NCI-H2029 treated with DMSO at 0.1 percent for 48 hours (cell line): ENCODE measurements around the gene HAPSTR1.
"Not testable (repeated sequence)": the region's sequence is repeated elsewhere in the genome, so short reads cannot be mapped to it uniquely, and the experiment has no call there.

ENCODE experiments used
- DNase-seq: peaks from one replicate; lab custom pipeline; 2025; lab: John Stamatoyannopoulos, UW

HAPSTR1 gene

DNA sequence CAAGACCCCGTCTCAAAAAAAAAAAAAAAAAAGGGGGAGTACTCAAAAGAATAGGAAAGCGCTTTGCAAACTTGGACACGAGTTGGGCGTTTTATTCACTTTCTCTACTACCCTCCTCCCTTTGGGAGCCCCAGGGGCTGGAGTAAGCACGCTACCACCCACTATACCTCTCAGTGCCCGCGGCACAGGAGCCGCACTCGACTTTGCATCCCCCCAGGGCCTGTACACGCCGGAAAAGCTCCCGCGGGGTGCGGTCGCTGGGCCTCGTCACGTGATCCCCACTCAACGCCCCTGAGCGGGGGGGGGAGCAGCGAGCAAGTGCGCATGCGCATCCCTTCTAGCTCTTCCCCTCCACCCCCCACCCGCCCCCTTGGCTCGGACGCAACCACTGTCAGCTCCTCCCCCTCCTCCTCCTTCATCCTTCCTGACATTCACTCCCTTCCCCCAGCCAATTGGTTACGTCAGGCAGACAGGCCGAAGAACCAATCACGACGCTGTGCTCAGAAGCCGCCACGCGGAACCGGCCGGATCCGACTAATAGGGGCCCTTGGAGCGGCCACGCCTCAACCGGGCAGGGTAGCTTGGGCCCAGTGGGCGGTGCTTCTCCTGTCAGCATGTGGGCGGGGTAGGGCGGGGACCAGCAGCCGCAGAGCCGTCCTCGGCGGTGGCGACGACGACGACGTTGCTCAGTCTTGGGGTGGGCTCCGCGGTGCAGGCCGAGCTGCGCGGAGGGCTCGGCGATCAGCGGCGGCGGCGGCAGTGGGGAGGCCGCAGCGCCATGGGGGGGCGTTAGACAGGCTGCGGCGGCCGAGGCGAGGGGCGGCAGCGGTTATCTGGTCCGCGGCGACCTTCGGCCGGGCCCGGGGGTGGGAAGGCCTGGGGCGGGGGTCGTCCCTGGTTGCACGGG is at the start of gene HAPSTR1:
HAPSTR1 (plus strand) TSS at position 685 of the 907 bp plus-strand sequence. CDS start 401 bp downstream, outside the sequence.
- peak; percentile 97 for DNase-seq

- no peak for DNase-seq
Observed at GRCh38 chr16:9042533-9042932, 48.9 kb upstream of the HAPSTR1 start.

- no peak for DNase-seq
Observed at GRCh38 chr16:9042964-9043680, 48.3 kb upstream of the HAPSTR1 start.

- DNase-seq, result not testable (repeated sequence)
Observed at GRCh38 chr16:9045562-9045961, 45.9 kb upstream of the HAPSTR1 start.

DNA sequence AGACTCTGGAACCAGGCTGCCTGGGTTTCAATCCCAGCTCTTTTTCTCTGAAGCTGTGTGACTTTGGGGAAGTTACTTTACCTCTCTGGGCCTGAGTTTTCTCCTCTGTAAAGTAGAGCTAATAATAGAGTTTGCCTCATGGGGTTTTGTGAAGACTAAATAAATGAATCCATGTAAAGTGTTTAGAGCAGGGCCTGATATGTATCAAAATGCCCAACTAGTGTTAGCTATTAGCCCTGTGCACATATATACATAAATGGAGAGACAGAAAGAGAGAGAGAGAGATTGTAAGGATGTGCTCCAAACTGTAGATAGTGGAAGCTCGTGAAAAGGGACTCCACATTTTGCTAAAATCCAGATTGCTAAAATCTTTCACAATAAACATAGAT is 44.8 kb upstream of the HAPSTR1 start:
- DNase-seq, result no peak

- peak; percentile 64 for DNase-seq
Observed at GRCh38 chr16:9047689-9048301, 43.6 kb upstream of the HAPSTR1 start.

- DNase-seq, result no peak
Observed at GRCh38 chr16:9048302-9048700, 43.1 kb upstream of the HAPSTR1 start.

DNA sequence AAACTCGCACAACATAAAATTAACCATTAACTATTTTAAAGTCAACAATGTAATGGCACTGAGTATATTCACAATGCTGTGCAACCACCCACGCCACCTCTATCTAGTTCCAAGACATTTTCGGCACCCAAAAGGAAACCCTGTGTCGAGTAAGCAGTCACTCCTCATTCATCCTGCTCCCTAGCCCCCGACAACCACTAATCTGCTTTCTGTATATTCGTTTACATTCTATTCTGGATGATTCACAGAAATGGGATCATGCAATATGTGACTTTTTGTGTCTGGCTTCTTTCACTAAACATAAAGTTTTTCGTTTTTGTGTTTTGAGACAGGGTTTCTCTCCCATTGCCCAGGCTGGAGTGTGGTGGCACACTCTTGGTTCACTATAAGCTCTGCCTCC is 42.2 kb upstream of the HAPSTR1 start:
- DNase-seq, result no peak

DNA sequence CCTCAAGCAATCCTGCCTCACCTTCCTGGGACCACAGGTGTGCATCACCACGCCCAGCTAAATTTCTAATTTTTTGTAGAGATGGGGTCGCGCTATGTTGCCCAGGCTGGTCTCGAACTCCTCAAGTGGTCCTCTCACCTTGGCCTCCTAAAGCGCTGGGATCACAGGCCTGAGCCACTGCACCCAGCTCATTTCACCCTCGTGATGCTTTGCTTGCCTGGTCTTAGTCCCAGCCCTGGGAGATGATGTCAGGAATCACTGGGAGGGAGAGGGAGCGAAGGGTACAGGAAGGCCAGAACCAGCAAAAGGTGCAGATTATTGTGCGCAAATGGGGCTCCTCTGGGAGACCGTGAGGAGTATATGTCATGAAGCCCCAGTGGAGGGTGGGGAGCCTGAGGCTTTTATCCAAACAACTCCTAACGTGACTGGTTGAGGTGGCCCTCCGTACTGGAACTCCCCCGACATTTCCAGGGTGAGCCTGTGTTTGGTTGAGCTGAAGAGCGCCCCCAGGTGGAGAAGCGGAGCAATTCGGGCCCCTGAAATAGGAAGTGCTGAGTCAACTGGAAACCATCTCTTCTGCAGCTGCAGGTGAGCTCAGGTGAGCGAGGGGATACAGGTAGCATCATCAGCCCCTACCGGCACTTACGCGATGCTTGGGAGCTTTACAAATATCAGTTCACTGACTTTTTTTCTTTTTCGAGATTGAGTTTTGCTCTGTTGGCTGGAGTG is 41.2 kb upstream of the HAPSTR1 start:
- no peak for DNase-seq

DNA sequence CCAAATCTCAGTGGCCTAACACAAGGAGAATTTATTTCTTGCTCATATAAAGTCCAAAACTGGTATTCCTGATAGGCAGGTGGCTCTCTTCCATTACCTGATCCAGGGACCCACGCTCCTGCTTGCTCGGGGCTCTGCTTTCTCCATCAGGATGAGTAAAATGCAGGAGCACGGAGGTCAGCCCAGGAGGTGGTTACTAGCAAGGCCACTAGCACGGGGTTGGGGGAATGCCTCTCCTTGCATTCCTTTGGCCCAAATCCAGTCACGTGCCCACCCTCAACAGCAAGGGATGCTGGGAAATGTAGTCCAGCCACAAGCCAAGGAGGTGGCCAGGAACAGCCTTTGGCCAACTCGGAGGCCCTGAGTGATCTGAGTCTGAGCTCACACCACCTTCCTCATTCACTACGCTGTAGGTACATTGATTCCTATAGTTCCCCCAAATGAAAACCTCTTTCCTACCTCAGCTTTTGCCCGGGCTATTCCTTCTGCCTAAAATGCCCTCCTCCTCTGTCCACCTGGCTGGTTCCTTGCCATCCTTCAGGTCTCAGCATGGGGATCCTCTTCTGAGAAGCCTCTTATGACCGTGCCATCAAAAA is 38.3 kb upstream of the HAPSTR1 start:
- peak; percentile 9 for DNase-seq

- no peak for DNase-seq
Observed at GRCh38 chr16:9054460-9054859, 37.0 kb upstream of the HAPSTR1 start.

- DNase-seq, result no peak
Observed at GRCh38 chr16:9055115-9055514, 36.3 kb upstream of the HAPSTR1 start.

DNA sequence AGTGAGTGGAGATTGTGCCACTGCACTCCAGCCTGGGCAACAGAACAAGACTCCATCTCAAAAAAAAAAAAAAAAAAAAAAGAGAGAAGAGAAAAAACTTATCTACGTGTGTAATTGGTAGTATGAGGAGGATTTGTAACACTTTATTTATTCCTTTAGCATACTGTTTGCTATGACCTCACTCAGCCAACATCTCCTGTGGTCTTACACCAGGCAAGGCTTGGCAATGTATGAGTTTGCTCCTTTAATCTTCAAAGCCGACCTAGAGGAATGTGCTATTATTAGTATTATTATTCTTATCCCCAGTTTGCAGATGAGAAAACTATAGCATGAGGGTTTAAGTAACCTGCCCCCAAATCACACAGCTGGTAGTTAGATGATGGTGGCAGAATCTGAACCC is 35.8 kb upstream of the HAPSTR1 start:
- no peak for DNase-seq

GRCh38 chr16:9056061-9056460 is 35.4 kb upstream of the HAPSTR1 start:
- no peak for DNase-seq

DNA sequence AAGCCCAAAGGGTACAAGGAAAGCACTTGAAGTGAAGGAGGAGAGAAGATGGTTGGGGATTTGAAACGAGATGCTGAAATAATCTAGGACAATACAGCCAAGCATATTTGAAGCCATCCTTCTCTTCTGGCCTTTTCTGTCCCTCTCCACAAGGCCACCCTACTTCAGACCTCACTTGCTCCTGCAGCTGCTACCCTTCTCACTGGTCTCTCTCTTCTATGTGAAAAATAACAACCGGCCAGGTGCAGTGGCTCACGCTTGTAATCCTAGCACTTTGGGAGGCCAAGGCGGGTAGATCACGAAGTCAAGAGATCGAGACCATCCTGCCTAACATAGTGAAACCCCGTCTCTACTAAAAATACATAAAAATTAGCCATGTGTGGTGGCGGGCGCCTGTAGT is 33.2 kb upstream of the HAPSTR1 start:
- no peak for DNase-seq

- DNase-seq, result no peak
Observed at GRCh38 chr16:9060225-9060624, 31.2 kb upstream of the HAPSTR1 start.

DNA sequence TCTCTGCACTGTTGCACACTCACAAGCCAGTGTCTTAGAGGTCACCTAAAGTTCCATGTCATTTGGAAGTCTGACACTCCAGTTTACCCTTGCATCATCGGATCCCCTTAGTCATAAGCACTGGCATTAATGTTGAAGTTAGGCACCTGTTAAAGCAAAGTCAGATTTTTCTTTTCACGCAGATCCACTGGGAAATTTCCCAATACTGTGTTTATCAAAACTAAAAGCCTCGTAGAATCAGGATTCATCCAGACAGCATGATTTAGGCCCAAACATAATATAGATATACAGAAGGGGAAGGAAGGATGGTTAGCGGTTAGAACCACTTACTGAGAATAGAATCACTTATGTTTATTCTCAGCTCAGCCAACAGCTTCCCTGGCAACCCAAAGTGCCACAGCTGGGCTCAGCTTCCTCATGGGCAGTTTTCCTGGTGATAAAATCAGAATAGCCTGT is 30.1 kb upstream of the HAPSTR1 start:
- DNase-seq, result peak; percentile 34

DNA sequence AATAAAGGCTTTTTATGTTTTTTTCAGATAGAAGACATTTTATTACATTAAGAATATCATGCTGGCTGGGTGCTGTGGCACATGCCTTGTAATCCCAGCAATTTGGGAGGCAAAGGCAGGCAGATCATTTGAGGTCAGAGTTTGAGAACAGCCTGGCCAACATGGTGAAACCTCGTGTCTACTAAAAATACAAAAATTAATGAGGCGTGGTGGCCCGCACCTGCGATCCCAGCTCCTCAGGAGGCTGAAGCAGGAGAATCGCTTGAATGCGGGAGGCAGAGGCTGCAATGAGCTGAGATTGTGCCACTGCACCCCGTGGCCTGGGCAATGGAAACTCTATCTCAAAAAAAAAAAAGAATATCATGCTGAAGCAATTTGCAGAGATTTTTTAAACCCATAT is 29.1 kb upstream of the HAPSTR1 start:
- DNase-seq, result no peak

DNA sequence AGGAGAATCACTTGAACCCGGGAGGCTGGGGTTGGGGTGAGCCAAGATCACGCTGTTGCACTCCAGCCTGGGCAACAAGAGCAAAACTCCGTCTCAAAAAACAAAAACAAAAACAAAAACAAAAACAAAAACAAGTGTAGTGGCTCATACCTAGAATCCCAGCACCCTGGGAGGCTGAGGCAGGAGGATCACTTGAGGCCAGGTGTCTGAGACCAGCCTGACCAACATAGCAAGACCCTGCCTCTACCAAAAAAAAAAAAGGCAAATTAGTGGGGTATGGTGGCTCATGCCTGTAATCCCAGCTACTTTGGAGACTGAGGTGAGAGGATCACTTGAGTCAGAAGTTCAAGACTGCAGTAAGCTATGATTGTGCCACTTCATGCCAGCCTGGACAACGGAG is 26.4 kb upstream of the HAPSTR1 start:
- DNase-seq, result no peak

GRCh38 chr16:9068886-9069285 is 22.6 kb upstream of the HAPSTR1 start:
- DNase-seq, result no peak

- DNase-seq, result no peak
Observed at GRCh38 chr16:9070254-9070653, 21.2 kb upstream of the HAPSTR1 start.

DNA sequence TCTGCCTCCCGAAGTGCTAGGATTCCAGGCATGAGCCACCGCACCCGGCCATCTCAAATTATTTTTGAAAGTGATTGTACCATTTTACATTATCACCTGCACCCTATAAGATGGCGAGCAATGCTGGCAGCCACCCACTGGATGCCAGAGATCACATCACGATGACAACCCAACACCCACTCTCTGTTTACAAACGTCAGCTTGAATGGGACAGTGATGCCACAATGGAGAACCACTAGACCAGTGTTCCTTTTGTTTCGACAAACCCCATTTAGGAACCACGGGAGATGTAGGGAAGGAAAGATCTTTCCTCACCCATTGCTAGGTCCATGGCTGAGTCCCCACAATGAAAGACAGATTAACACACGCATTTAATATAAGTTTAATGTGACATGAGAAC is 20.1 kb upstream of the HAPSTR1 start:
- no peak for DNase-seq
